Upper lobe of left lung (tissue), 6 donors: ENCODE results near the gene MCL1. TPM values are rescaled to one million over a fixed set of nuclear protein-coding genes. Genes with fewer than 3 reads are reported as not detected.
A peak's percentile ranks its signal among the peaks of the same experiment; 100 is the strongest.
"Not testable (repeated sequence)": the region's sequence is repeated elsewhere in the genome, so short reads cannot be mapped to it uniquely, and the experiment has no call there.

Experiments used
- ATAC-seq, 2 donors: fragments of 200-7000 bp; cut with Tn5 transposase; one replicate each; pipeline ENCODE4 v1.9.1; 2022; ENCODE audit warnings: mild to moderate bottlenecking in 2 of 2, moderate library complexity in 2 of 2; ENCODE audit not compliant: low FRiP score in 2 of 2
- DNase-seq, 2 donors: peaks; one replicate each; pipeline ENCODE4 v3.0.0-alpha.2; 2019 to 2020
- H3K27ac ChIP-seq, 4 donors: fragments of 200-600 bp; sonication (generic); one replicate each; pipeline ENCODE4 v1.5.1; 2016 to 2019
- H3K27me3 ChIP-seq, 4 donors: fragments of 200-600 bp; sonication (generic); one replicate each; pipeline ENCODE4 v1.5.1; 2017 to 2019
- H3K36me3 ChIP-seq, 4 donors: fragments of 200-600 bp; sonication (generic); one replicate each; pipeline ENCODE4 v1.5.1; 2016 to 2019
- H3K4me1 ChIP-seq, 4 donors: fragments of 200-600 bp; sonication (generic); one replicate each; pipeline ENCODE4 v1.5.1; 2018 to 2019
- H3K4me3 ChIP-seq, 4 donors: fragments of 200-600 bp; sonication (generic); one replicate each; pipeline ENCODE4 v1.5.1; 2017 to 2019; ENCODE audit warnings: mild to moderate bottlenecking in 2 of 4, moderate library complexity in 1 of 4
- H3K9me3 ChIP-seq, 4 donors: fragments of 200-600 bp; sonication (generic); one replicate each; pipeline ENCODE4 v1.5.1; 2018 to 2019
- EP300 ChIP-seq, 4 donors: sonication (generic); formaldehyde crosslinking; IDR thresholded peaks; one replicate each; pipeline ENCODE4 v1.5.1; 2017; ENCODE audit warnings: antibody characterized with exemption in 4 of 4, control low read depth in 2 of 4
- POLR2A ChIP-seq, 4 donors: fragments of 450-650 bp; IDR thresholded peaks; one replicate each; pipeline ENCODE4 v1.5.1; 2016 to 2017; ENCODE audit warnings: antibody characterized with exemption in 4 of 4, mild to moderate bottlenecking in 2 of 4
- POLR2AphosphoS5 ChIP-seq, 2 donors: sonication (generic); formaldehyde crosslinking; IDR thresholded peaks; one replicate each; pipeline ENCODE4 v1.5.1; 2017; ENCODE audit warnings: antibody characterized with exemption in 2 of 2
- WGBS, 2 donors: methylation state at CpG; one replicate each; pipeline ENCODE4 v1.1.5; 2017 to 2018; 5-methylcytosine and 5-hydroxymethylcytosine counted together
- total RNA-seq, 6 donors: library from RNA; depleted of rRNA in 4 of 6; stranded (reverse); fragments of >200 nt in 4 of 6; gene quantifications; one replicate each; pipeline versions ENCODE4 v1.1.0 to v1.2.1, GENCODE V29; 2016 to 2021
- TF ChIP-seq, protein P1 (sequence below), 6 experiments: fragments of 450-650 bp in 4 of 6; fragments of 200-600 bp in 2 of 6; sonication (generic) in 2 of 6; IDR thresholded peaks; one replicate each; pipeline ENCODE4 v1.5.1; 2016 to 2019; ENCODE audit warnings: antibody characterized with exemption in 6 of 6
- donor health status: DM: no; HTN: no; CAD: no; lungs with moderate emphysema.
- donor health status: DM: no; HTN: yes; CAD: no; lungs with severe emphysema.

MCL1 gene
- total RNA-seq, 6 donors from 2014 or later, result 188 to 580 (median 425) TPM

DNA sequence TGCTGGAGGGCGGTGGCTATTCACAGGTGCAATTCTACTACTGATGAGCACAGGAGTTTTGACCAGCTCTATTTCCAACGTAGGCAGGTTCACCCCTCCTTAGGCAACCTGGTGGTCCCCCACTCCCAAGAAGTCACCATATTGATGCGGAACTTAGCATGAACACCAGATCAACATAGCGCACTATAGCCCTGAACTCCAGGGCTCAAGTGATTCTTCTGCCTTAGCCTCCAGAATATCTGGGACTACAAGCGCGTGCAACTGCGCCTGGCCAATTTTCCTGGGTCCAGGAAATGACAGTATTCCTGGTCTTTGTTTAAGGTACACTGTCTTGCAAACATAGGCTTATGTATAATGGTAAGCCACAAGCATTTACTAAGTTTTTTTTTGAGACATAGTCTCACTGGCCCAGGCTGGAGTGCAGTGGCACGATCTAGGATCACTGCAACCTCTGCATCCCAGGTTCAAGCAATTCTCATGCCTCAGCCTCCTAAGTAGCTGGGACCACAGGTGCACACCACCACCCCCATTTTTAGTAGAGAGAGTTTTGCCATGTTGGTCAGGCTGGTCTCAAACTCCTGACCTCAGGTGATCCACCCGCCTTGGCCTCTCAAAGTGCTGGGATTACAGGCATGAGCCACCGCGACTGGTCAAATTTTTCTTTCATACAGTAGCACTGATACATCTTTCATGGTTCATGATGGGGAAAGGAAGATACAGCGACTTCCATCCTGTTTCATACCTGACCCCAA is 12.6 kb downstream of the MCL1 start:
- H3K27ac ChIP-seq, result peak overlapping the region; percentile 98 to 100 (median 100)
- peaks cover 0 to 19% (median 8%) of the 10 kb centered on the region in 4 donors for H3K36me3 ChIP-seq
- TF ChIP-seq POLR2A (IDR thresholded peaks at IDR 0.05) (peak in 1 of 4 donors; percentile 8), POLR2AphosphoS5 (IDR thresholded peaks at IDR 0.05) (peak in 1 of 2 donors; percentile 36), EP300 (IDR thresholded peaks at IDR 0.05) (peak in 2 of 4 donors; percentile 36 to 58)
- TF ChIP-seq, protein P1, sequence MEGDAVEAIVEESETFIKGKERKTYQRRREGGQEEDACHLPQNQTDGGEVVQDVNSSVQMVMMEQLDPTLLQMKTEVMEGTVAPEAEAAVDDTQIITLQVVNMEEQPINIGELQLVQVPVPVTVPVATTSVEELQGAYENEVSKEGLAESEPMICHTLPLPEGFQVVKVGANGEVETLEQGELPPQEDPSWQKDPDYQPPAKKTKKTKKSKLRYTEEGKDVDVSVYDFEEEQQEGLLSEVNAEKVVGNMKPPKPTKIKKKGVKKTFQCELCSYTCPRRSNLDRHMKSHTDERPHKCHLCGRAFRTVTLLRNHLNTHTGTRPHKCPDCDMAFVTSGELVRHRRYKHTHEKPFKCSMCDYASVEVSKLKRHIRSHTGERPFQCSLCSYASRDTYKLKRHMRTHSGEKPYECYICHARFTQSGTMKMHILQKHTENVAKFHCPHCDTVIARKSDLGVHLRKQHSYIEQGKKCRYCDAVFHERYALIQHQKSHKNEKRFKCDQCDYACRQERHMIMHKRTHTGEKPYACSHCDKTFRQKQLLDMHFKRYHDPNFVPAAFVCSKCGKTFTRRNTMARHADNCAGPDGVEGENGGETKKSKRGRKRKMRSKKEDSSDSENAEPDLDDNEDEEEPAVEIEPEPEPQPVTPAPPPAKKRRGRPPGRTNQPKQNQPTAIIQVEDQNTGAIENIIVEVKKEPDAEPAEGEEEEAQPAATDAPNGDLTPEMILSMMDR (IDR thresholded peaks at IDR 0.05), result no peak
- peaks cover 92 to 100% (median 96%) of the 10 kb centered on the region in 4 donors for H3K4me1 ChIP-seq
- H3K27me3 ChIP-seq, result no peaks in the 10 kb centered on the region
- WGBS, 2 donors, result 68 to 72% methylated on average over 8 to 12 of the region's 12 CpGs
- H3K9me3 ChIP-seq, result no peaks in the 10 kb centered on the region
- no peak for DNase-seq
- ATAC-seq, result no peak
- H3K4me3 ChIP-seq, result peak overlapping the region in 2 of 4 donors; percentile 39 to 47

DNA sequence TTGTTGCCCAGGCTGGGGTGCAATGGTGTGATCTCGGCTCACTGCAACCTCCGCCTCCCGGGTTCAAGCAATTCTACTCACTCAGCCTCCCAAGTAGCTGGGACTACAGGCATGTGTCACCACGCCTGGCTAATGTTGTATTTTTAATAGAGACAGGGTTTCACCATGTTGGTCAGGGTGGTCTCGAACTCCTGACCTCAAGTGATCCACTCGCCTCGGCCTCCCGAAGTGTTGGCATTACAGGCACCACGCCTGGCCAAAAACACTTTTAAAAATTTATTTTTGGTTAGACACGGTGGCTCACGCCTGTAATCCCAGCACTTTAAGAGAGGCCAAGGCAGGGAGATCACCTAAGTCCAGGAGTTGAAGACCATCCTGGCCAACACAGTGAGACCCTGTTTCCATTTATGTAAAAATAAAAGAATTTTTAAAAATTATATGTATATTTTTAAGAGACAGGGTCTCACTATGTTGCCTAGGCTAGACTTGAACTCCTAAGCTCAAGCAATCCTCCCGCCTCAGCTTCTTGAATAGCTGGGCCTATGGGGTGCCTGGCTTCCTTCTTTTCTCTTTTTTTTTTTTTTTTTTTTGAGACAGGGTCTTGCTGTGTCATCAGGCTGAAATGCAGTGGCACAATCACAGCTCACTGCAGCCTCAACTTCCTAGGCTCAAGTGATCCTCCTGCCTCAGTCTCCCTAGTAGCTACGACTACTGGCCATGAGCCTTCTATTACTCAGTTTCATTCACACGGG is 14.0 kb downstream of the MCL1 start:
- WGBS, 2 donors, result 73 to 78% methylated on average over 14 of the region's 14 CpGs
- DNase-seq, ATAC-seq, H3K4me3 ChIP-seq, H3K9me3 ChIP-seq, H3K27me3 ChIP-seq, H3K36me3 ChIP-seq: not testable (repeated sequence)
- Histone ChIP-seq H3K4me1 (peaks cover 82 to 94% (median 88%) of the 10 kb centered on the region in 4 donors), H3K27ac (peak overlapping the region; percentile 98 to 100 (median 100))

DNA sequence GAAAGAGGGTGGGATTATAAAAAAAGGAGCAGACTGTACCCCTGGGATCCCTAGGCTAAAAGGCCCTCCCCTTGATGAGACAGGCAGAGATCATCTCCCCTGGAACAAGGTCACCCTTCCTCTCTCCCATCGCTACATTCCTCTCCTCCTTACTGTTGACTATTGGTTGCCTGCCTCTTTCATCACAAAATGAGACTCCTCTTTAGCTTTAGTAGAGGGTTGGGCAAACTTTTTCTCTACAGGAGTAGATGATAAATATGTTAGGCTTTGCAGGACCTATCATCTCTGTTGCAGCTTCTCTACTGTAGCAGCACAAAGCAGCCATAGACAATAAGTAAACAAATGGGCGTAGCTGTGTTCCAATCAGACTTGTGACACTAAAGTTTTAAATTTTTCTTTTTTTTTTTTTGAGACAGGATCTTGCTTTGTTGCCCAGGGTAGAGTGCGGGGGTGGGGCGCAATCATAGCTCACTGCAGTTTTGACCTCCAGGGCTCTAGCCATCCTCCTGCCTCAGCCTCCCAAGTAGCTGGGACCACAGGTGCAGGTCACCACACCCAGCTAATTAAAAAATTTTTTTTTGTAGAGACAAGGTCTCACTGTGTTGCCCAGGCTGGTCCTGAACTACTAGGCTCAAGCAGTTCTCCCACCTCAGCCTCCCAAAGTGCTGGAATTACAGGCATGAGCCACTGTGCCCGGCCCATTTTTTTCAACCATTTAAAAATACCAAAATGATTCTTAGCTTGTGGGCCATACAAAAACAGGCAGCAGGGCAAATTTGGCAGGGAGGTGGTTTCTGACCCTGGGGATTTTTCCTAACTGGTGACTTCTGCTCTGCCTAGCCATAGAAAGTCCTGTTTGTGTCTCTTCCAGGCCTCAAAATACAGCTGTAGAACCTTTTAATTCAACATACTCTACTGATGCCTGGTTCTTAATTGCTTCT is 15.1 kb downstream of the MCL1 start:
- H3K4me1 ChIP-seq, result peaks cover 82 to 94% (median 88%) of the 10 kb centered on the region in 4 donors
- WGBS, 2 donors, result 60 to 66% methylated on average over 5 of the region's 5 CpGs
- no peak for DNase-seq

DNA sequence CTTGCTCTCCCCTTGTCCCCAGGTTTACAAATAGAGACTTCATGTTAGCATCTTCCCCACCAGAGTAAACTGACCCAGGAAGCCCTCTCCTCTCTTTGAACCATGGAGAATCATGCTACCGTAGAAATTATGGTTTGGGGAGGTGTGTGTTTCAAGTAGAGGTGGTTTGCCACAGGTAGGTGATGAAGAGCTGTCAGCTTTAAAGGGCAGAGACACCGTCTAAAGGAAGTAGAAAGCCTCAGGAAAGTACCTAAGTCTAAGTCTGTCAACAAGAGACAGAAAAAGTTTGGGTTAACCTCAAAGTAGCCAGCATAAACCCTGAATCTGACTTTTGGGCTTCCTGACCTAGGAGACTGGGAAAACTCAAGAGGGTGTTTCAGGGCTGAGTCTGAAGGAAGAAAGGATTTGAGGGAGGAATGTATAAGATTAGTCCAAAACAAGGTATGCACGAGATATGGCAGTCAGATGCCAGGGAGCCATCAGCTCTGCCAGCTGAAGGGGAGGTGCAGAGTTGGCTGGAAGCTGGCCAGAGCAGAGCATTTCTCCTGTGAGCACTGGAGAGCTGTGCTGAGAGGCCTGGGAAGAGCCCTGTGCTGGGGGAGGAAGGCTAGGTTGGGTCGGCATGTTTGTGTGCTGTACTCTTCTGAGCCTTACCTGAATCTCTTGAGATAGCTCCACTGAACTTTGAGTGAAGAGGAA is 15.9 kb downstream of the MCL1 start:
- Histone ChIP-seq H3K4me1 (peaks cover 82 to 94% (median 88%) of the 10 kb centered on the region in 4 donors), H3K9me3 (no peaks in the 10 kb centered on the region), H3K27me3 (no peaks in the 10 kb centered on the region), H3K36me3 (peaks cover 0 to 3% (median 0%) of the 10 kb centered on the region in 4 donors), H3K27ac (peak overlapping the region; percentile 98 to 100 (median 100)), H3K4me3 (peak overlapping the region in 2 of 4 donors; percentile 7 to 53)
- WGBS, 2 donors, result 14 to 26% methylated on average over 4 of the region's 4 CpGs
- ATAC-seq (no peak), DNase-seq (peak in 1 of 2 donors; percentile 89)
- TF ChIP-seq POLR2A (IDR thresholded peaks at IDR 0.05) (peak in 2 of 4 donors; percentile 4 to 42), POLR2AphosphoS5 (IDR thresholded peaks at IDR 0.05) (no peak), EP300 (IDR thresholded peaks at IDR 0.05) (peak in 1 of 4 donors; percentile 10)

More for the DNA sequence above, 15.1 kb downstream of the MCL1 start:
- Histone ChIP-seq H3K27me3 (no peaks in the 10 kb centered on the region), H3K4me3 (peak overlapping the region in 2 of 4 donors; percentile 7 to 53), H3K9me3 (no peaks in the 10 kb centered on the region), H3K36me3 (no peaks in the 10 kb centered on the region), H3K27ac (peak overlapping the region; percentile 98 to 100 (median 100))
- no peak for ATAC-seq
- TF ChIP-seq, protein P1 (IDR thresholded peaks at IDR 0.05), result no peak
- TF ChIP-seq POLR2A (IDR thresholded peaks at IDR 0.05), result no peak
- no peak for TF ChIP-seq POLR2AphosphoS5 (IDR thresholded peaks at IDR 0.05)
- TF ChIP-seq EP300 (IDR thresholded peaks at IDR 0.05), result no peak
